OCI-LY7 (cell line): ENCODE measurements around the gene RNF150. TPM values are rescaled to one million over a fixed set of nuclear protein-coding genes. Genes with fewer than 3 reads are reported as not detected.

Experiments used
- BruUV-seq: library from RNA; stranded (reverse); fragments of 400-500 nt; replicated peaks from 2 replicates; lab custom pipeline; 2021; lab: Mats Ljungman, UMichigan
- CTCF ChIA-PET: fragments of 300-600 bp; sonication (Branson Sonifier 250); formaldehyde crosslinking; loops from one replicate; lab custom pipeline; 2022; ENCODE audit warnings: antibody characterized with exemption; ENCODE audit not compliant: unreplicated experiment; lab: Charles Lee
- POLR2A ChIA-PET: fragments of 300-600 bp; sonication (Branson Sonifier 250); formaldehyde crosslinking; loops from one replicate; lab custom pipeline; 2022; ENCODE audit warnings: antibody characterized with exemption; lab: Charles Lee
- DNase-seq: peaks from one replicate; pipeline ENCODE4 v3.0.0-alpha.2; 2015; ENCODE audit warnings: low spot score
- H2AFZ ChIP-seq: fragments of 200-600 bp; sonication (generic), shearing (Covaris generic); 2 replicates; pipeline ENCODE4 v1.6.1; 2014; ENCODE audit warnings: mild to moderate bottlenecking, antibody characterized with exemption, low read length, moderate library complexity
- H3K27ac ChIP-seq: fragments of 200-600 bp; sonication (generic); 2 replicates; pipeline ENCODE4 v1.5.1; 2014; ENCODE audit warnings: mixed run types, low read depth, mild to moderate bottlenecking, moderate library complexity, low read length, inconsistent platforms; ENCODE audit not compliant: poor library complexity, severe bottlenecking
- H3K36me3 ChIP-seq: fragments of 200-600 bp; sonication (generic); 2 replicates; pipeline ENCODE4 v1.6.1; 2014; ENCODE audit warnings: mild to moderate bottlenecking, antibody characterized with exemption, low read length, moderate library complexity, mixed read lengths; ENCODE audit not compliant: insufficient read depth
- H3K4me1 ChIP-seq: fragments of 200-600 bp; sonication (generic); 2 replicates; pipeline ENCODE4 v1.5.1; 2014; ENCODE audit warnings: mild to moderate bottlenecking, low read length; ENCODE audit not compliant: insufficient read depth, poor library complexity, severe bottlenecking
- H3K4me2 ChIP-seq: fragments of 200-600 bp; sonication (generic); 2 replicates; pipeline ENCODE4 v1.6.1; 2014; ENCODE audit warnings: mild to moderate bottlenecking, low read length
- H3K4me3 ChIP-seq: fragments of 200-600 bp; sonication (generic); 2 replicates; pipeline ENCODE4 v1.5.1; 2014; ENCODE audit warnings: mild to moderate bottlenecking, low read depth, low read length; ENCODE audit not compliant: poor library complexity, severe bottlenecking
- H3K79me2 ChIP-seq: fragments of 200-600 bp; sonication (generic); 2 replicates; pipeline ENCODE4 v1.6.1; 2016; ENCODE audit warnings: low read depth, mild to moderate bottlenecking, low read length, moderate library complexity, mixed read lengths; ENCODE audit not compliant: insufficient read depth
- H3K9me2 ChIP-seq: fragments of 200-600 bp; sonication (generic); 2 replicates; pipeline ENCODE4 v1.6.1; 2016; ENCODE audit warnings: mild to moderate bottlenecking, low read length, mixed read lengths; ENCODE audit not compliant: insufficient read depth
- H3K9me3 ChIP-seq: fragments of 200-600 bp; sonication (generic); 2 replicates; pipeline ENCODE4 v1.6.1; 2014; ENCODE audit warnings: mild to moderate bottlenecking, mixed run types, low read length, mixed read lengths
- H4K20me1 ChIP-seq: fragments of 200-600 bp; sonication (generic); 2 replicates; pipeline ENCODE4 v1.6.1; 2014; ENCODE audit warnings: mild to moderate bottlenecking, antibody characterized with exemption, low read length, moderate library complexity, mixed read lengths; ENCODE audit not compliant: insufficient read depth
- EZH2phosphoT487 ChIP-seq: fragments of 200-600 bp; sonication (generic); IDR thresholded peaks from 2 replicates; pipeline ENCODE4 v1.6.1; 2018; ENCODE audit warnings: low read depth, borderline replicate concordance, mild to moderate bottlenecking, mixed run types, antibody characterized with exemption, low read length, moderate library complexity, mixed read lengths
- intact Hi-C: fragments of 100-400 bp; cut with micrococcal nuclease; formaldehyde crosslinking; loops from one replicate; pipeline ENCODE4 v1.10.0; 2022; ENCODE audit not compliant: unreplicated experiment
- total RNA-seq, 2 experiments: library from RNA; depleted of rRNA in 1 of 2; stranded (reverse); fragments of >200 nt in 1 of 2; shearing (Covaris generic) in 1 of 2; gene quantifications; 2 replicates each; pipeline ENCODE4 v1.2.3, GENCODE V29; 2014 to 2022
- TF ChIP-seq, protein P1 (sequence below): fragments of 200-600 bp; sonication (generic); conservative IDR thresholded peaks from 2 replicates; pipeline ENCODE4 v1.5.1; 2014; ENCODE audit warnings: mild to moderate bottlenecking, antibody characterized with exemption, low read length, moderate library complexity, mixed read lengths

Gene RNF150
- total RNA-seq, 2 experiments from 2014 or later, result not detected

DNA sequence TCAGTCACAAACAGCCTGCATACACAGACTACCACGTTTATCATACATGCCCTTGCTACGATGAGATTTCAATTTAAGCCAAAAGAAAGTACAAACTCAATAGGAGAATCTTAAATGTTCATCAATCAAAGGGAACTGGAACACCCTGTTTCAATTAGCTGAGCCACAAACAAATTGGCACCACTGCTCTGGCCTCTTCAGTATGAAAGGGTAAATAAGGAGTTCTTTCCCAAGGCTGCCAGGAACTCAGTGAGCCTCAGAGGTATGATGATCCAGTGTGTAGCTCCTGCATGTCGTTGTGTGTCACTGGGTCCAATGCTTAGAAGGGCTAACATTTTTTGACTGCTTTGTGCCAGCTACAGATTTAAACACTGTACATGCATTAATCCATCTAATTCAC is 5.4 kb downstream of the RNF150 start:
- no peak overlapping the region for H3K27ac ChIP-seq
- H3K9me3 ChIP-seq, result no peaks in the 10 kb centered on the region
- H4K20me1 ChIP-seq, result no peaks in the 10 kb centered on the region
- TF ChIP-seq EZH2phosphoT487, result no peak
- TF ChIP-seq, protein P1, sequence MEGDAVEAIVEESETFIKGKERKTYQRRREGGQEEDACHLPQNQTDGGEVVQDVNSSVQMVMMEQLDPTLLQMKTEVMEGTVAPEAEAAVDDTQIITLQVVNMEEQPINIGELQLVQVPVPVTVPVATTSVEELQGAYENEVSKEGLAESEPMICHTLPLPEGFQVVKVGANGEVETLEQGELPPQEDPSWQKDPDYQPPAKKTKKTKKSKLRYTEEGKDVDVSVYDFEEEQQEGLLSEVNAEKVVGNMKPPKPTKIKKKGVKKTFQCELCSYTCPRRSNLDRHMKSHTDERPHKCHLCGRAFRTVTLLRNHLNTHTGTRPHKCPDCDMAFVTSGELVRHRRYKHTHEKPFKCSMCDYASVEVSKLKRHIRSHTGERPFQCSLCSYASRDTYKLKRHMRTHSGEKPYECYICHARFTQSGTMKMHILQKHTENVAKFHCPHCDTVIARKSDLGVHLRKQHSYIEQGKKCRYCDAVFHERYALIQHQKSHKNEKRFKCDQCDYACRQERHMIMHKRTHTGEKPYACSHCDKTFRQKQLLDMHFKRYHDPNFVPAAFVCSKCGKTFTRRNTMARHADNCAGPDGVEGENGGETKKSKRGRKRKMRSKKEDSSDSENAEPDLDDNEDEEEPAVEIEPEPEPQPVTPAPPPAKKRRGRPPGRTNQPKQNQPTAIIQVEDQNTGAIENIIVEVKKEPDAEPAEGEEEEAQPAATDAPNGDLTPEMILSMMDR, result no peak
- DNase-seq, result no peak
- no peak overlapping the region for H3K4me3 ChIP-seq
- H3K4me1 ChIP-seq, result no peaks in the 10 kb centered on the region
- H2AFZ ChIP-seq, result no peak overlapping the region
- H3K4me2 ChIP-seq, result no peak overlapping the region
- H3K79me2 ChIP-seq, result no peaks in the 10 kb centered on the region
- no TSS peak for BruUV-seq
- POLR2A ChIA-PET, result no interaction called here
- CTCF ChIA-PET, result no interaction called here
- H3K9me2 ChIP-seq, result no peaks in the 10 kb centered on the region
- intact Hi-C loops, result no loop called here
- no peaks in the 10 kb centered on the region for H3K36me3 ChIP-seq

DNA sequence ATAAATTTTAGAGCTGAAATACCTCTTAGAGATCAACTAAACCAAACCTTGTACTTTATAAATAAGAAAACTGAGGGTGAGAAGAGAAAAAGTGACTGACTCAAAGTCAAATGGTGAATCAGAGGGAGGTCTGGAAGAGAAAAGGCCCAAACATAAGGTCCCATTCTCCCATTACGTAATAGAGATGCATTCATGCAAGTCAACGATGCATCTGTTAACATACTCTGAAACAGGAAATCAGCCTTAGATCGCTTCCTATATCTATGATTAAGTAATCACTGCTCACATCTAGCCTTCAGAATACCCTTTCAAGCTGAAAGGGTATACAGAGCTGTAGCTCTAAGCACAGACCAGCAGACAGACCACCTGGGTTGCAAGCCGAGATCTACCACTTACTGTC is 6.5 kb downstream of the RNF150 start:
- Histone ChIP-seq H3K79me2 (no peaks in the 10 kb centered on the region), H3K4me2 (no peak overlapping the region), H4K20me1 (no peaks in the 10 kb centered on the region), H3K9me3 (no peaks in the 10 kb centered on the region), H3K4me1 (no peaks in the 10 kb centered on the region), H2AFZ (no peak overlapping the region), H3K36me3 (no peaks in the 10 kb centered on the region), H3K4me3 (no peak overlapping the region), H3K9me2 (no peaks in the 10 kb centered on the region), H3K27ac (no peak overlapping the region)
- BruUV-seq, result no TSS peak
- ChIA-PET CTCF (no interaction called here), POLR2A (no interaction called here)
- TF ChIP-seq EZH2phosphoT487, result no peak
- TF ChIP-seq, protein P1, result no peak
- DNase-seq, result no peak
- intact Hi-C loops, result no loop called here

DNA sequence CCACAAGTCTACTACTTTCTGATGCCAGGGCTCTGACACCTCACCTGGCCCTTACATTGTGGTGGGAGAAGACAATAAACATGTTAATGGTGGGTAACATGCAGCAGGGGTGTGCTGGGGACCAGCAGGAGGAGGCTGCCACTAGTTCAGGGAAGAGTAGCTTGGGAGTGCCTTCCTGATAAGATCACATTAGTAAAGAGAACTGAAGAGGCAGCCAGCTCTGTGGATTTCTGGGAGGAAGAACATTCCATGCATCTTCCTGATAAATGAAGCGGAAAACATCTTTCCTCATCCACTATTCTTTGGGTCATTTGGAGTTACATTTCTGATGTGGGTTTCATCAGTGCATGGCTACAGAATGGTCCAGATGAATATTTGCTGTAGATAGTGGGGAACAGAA is 9.0 kb downstream of the RNF150 start:
- no peaks in the 10 kb centered on the region for H3K79me2 ChIP-seq
- H3K9me2 ChIP-seq, result no peaks in the 10 kb centered on the region
- intact Hi-C loops, result no loop called here
- H2AFZ ChIP-seq, result no peak overlapping the region
- H3K9me3 ChIP-seq, result no peaks in the 10 kb centered on the region
- H3K27ac ChIP-seq, result no peak overlapping the region
- DNase-seq, result no peak
- BruUV-seq, result no TSS peak
- no peak overlapping the region for H3K4me2 ChIP-seq
- H3K36me3 ChIP-seq, result no peaks in the 10 kb centered on the region
- ChIA-PET CTCF (no interaction called here), POLR2A (interaction anchor here (0.7 kb wide), 1 partner anchor 54 kb away, joined by 4 read pairs; no protein-coding TSS in a partner anchor)
- H3K4me1 ChIP-seq, result no peaks in the 10 kb centered on the region
- TF ChIP-seq EZH2phosphoT487, result no peak
- TF ChIP-seq, protein P1, result no peak
- H3K4me3 ChIP-seq, result no peak overlapping the region
- H4K20me1 ChIP-seq, result no peaks in the 10 kb centered on the region
